GM12878 (cell line): ENCODE data around the gene WDR38.

ENCODE experiments used
- BMI1 ChIP-seq: fragments of 450-650 bp; IDR thresholded peaks from 2 replicates; pipeline ENCODE4 v1.6.1; 2016; ENCODE audit warnings: mild to moderate bottlenecking, moderate library complexity, borderline replicate concordance
- BRCA1 ChIP-seq: IDR thresholded peaks from 2 replicates; pipeline ENCODE4 v1.6.1; 2011; ENCODE audit warnings: low read depth, low read length, improper control_type of control experiment
- CTCF ChIP-seq, 3 experiments: IDR thresholded peaks in 2 of 3; conservative IDR thresholded peaks in 1 of 3; 2 replicates each; pipeline ENCODE4 v1.5.1; 2011; ENCODE audit warnings: low read depth in 3 of 3, low read length in 3 of 3, mild to moderate bottlenecking in 3 of 3, control low read depth in 2 of 3, moderate library complexity in 2 of 3, inconsistent platforms in 1 of 3, mixed read lengths in 1 of 3; ENCODE audit not compliant: control insufficient read depth in 2 of 3, insufficient read depth in 1 of 3; ENCODE audit errors: extremely low read depth in 1 of 3
- EP300 ChIP-seq, 2 experiments: fragments of 150-350 bp in 1 of 2; IDR thresholded peaks; 2 replicates each; pipeline ENCODE4 v1.6.1; 2011 to 2012; ENCODE audit warnings: low read depth in 2 of 2, low read length in 2 of 2, borderline replicate concordance in 1 of 2, improper control_type of control experiment in 1 of 2, inconsistent platforms in 1 of 2; ENCODE audit not compliant: control insufficient read depth in 1 of 2
- GABPA ChIP-seq: IDR thresholded peaks from 2 replicates; pipeline ENCODE4 v1.6.1; 2014; ENCODE audit warnings: antibody characterized with exemption, low read depth, mild to moderate bottlenecking, inconsistent platforms
- POLR2AphosphoS5 ChIP-seq: IDR thresholded peaks from 2 replicates; pipeline ENCODE4 v1.6.1; 2011; ENCODE audit warnings: mild to moderate bottlenecking, low read length, inconsistent platforms
- PRDM15 ChIP-seq: fragments of 450-650 bp; formaldehyde crosslinking; IDR thresholded peaks from 2 replicates; pipeline ENCODE4 v1.4.0; 2020; ENCODE audit warnings: mild to moderate bottlenecking, moderate library complexity

DNA sequence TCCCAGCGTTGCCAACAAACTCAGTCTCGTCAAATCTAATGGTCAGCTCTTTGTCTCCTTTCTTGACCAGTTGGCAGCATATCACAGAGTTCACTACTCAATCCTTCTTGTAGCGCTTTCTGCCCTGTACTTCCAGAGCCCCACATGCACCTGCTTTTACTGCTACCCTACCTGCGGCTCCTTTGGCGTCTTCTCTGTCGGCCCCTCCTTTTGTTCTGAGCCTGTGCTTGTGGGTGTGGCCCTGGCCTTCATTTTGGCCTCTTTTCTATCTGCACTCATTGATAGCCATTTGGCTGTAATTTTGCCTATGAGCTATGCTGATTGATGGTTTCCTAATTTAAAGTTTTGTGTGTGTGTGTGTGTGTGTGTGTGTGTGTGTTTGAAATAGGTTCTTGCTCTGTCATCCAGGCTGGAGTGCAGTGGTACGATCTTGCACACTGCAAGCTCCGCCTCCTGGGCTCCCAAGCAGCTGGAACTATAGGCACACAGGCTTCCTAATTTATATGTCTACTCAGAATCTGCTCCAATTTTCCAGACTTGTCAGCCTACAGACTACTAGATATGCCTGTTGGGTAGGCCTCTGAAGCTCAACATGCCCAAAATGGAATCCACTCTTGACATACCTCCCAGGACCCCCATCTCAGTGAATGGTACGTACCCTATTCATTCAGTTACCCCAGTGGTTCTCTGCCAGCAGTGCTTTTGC, 40.9 kb downstream of the WDR38 start:
- TF ChIP-seq CTCF (IDR thresholded peaks at IDR 0.05 in 2 of 3, conservative IDR thresholded peaks at IDR 0.05 in 1 of 3; ENCODE audit: control insufficient read depth in 2 of 3, extremely low read depth in 1 of 3, insufficient read depth in 1 of 3, low read depth in 3 of 3, low read length in 3 of 3): no peak
- TF ChIP-seq PRDM15 (CRISPR knock-in tag): no peak
- no peak for TF ChIP-seq BRCA1
- no peak for TF ChIP-seq POLR2AphosphoS5
- no peak for TF ChIP-seq GABPA
- no peak for TF ChIP-seq EP300 (IDR thresholded peaks at IDR 0.05; ENCODE audit: borderline replicate concordance in 1 of 2, control insufficient read depth in 1 of 2, low read depth in 2 of 2, low read length in 2 of 2)
- no peak for TF ChIP-seq BMI1
